ENCODE results near the gene BAZ2B. TPM values are rescaled to one million over a fixed set of nuclear protein-coding genes. Genes with fewer than 3 reads are reported as not detected.
A peak's percentile ranks its signal among the peaks of the same experiment; 100 is the strongest.

The BAZ2B gene, protein sequence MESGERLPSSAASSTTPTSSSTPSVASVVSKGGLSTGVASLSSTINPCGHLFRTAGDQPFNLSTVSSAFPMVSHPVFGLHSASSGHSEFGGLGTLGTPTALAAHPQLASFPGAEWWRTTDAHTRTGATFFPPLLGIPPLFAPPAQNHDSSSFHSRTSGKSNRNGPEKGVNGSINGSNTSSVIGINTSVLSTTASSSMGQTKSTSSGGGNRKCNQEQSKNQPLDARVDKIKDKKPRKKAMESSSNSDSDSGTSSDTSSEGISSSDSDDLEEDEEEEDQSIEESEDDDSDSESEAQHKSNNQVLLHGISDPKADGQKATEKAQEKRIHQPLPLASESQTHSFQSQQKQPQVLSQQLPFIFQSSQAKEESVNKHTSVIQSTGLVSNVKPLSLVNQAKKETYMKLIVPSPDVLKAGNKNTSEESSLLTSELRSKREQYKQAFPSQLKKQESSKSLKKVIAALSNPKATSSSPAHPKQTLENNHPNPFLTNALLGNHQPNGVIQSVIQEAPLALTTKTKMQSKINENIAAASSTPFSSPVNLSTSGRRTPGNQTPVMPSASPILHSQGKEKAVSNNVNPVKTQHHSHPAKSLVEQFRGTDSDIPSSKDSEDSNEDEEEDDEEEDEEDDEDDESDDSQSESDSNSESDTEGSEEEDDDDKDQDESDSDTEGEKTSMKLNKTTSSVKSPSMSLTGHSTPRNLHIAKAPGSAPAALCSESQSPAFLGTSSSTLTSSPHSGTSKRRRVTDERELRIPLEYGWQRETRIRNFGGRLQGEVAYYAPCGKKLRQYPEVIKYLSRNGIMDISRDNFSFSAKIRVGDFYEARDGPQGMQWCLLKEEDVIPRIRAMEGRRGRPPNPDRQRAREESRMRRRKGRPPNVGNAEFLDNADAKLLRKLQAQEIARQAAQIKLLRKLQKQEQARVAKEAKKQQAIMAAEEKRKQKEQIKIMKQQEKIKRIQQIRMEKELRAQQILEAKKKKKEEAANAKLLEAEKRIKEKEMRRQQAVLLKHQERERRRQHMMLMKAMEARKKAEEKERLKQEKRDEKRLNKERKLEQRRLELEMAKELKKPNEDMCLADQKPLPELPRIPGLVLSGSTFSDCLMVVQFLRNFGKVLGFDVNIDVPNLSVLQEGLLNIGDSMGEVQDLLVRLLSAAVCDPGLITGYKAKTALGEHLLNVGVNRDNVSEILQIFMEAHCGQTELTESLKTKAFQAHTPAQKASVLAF (N-terminal part only)
- 100 to 1,000 TPM in 2 of 8 experiments, 10 to 100 TPM in 6; 81.1 to 148 (median 90.2) TPM for total RNA-seq

- in situ Hi-C loops (cut with MboI; ENCODE audit: low pct_unique_long_range_greater_than_20kb in 2 of 9, low sequenced_read_pairs in 9 of 9, unreplicated experiment in 9 of 9) = no loop called here
- 0 to 3% (median 0%) methylated on average over 2 to 6 of the region's 6 CpGs for WGBS, 10 experiments
- peak; percentile 34 to 54 (median 48) for ATAC-seq (replicated peaks in 6 of 8)
- Histone ChIP-seq H3K4me1 (replicated peaks in 1 of 2) (peaks cover 0 to 29% of the 10 kb centered on the region in 2 donors), H3K27ac (peak within 1 kb of the TSS; percentile 96 to 98), H3K4me3 (peak within 1 kb of the TSS; percentile 69 to 98 (median 95))
Observed at GRCh38 chr2:159616286-159616701, at the start of gene BAZ2B. TSS of gene BAZ2B (minus strand) at chr2:159616548. CDS start at chr2:159478719, 137,829 bp downstream.

DNA sequence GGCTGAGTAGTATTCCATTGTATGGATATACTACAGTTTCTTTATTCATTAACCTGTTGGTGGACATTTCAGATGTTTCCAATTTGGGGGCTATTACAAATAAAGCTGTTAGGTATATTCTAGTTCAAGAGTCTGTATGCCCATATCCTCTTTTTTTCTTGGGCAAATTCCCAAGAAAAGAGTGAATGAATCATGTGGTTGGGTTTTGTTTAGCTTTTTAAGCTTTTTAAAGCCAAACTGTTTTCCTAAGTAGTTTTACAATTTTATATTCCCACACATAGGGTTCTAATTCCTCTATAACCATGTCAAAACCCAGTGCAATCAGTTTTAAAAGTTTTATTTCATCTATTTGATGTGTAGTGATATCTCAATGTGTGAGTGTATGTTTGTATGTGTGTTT lies 44.9 kb upstream of the BAZ2B start:
- no peak for ATAC-seq (replicated peaks in 6 of 8)
- H3K4me1 ChIP-seq (replicated peaks in 1 of 2) = no peaks in the 10 kb centered on the region
- in situ Hi-C loops (cut with MboI; ENCODE audit: low pct_unique_long_range_greater_than_20kb in 2 of 9, low sequenced_read_pairs in 9 of 9, unreplicated experiment in 9 of 9) = no loop called here
- H3K4me3 ChIP-seq = no peak overlapping the region
- H3K27ac ChIP-seq = no peak overlapping the region

GRCh38 chr2:159658881-159659873 lies 42.8 kb upstream of the BAZ2B start:
- no peak overlapping the region for H3K27ac ChIP-seq
- H3K4me3 ChIP-seq = no peak overlapping the region
- WGBS, 10 experiments = 50 to 97% (median 75%) methylated on average over 1 to 6 of the region's 6 CpGs
- ATAC-seq (replicated peaks in 6 of 8) = no peak
- H3K4me1 ChIP-seq (replicated peaks in 1 of 2) = no peaks in the 10 kb centered on the region
- in situ Hi-C loops (cut with MboI; ENCODE audit: low pct_unique_long_range_greater_than_20kb in 2 of 9, low sequenced_read_pairs in 9 of 9, unreplicated experiment in 9 of 9) = no loop called here

DNA sequence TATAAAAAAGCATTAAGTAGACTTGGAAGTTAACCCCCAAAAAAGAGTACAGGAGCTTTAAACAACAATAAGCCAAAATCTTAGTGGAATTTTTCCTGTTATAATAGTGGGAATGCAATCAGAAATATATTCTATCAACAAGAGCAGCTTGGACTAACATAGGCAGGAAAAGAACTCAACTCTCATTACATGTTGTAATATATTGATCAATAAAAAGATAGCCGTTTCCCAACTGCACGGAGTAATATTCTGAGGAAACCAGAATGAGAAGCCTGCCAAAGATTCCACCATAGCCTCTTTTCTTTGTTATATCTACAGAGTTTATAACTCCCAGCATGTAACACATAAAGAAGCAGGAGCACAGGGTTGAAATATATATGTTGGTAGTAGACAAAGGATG lies 37.6 kb upstream of the BAZ2B start:
- WGBS, 10 experiments = 86 to 100% (median 100%) methylated on average over 1 to 2 of the region's 2 CpGs; no CpG with 5 or more reads in 1 of the 10 experiments
- in situ Hi-C loops (cut with MboI; ENCODE audit: low pct_unique_long_range_greater_than_20kb in 2 of 9, low sequenced_read_pairs in 9 of 9, unreplicated experiment in 9 of 9) = no loop called here
- ATAC-seq (replicated peaks in 6 of 8) = no peak
- Histone ChIP-seq H3K4me3 (no peak overlapping the region), H3K4me1 (replicated peaks in 1 of 2) (no peaks in the 10 kb centered on the region), H3K27ac (no peak overlapping the region)

DNA sequence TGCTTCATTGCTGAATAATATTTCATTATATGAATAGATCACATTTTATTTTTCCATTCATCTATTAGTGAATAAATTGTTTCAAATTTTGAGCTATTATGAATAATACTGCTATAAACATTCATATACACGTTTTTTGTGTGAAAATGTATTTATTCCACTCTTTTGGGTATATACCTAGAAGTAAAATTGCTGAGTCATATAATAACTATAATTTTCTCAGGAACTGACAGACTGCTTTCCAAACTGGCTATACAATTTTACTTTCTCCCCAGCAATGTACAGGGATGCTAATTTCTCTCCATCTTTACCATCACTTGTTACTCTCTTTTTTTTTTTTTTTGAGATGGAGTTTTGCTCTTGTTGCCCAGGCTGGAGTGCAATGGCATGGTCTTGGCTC lies 35.5 kb upstream of the BAZ2B start:
- in situ Hi-C loops (cut with MboI; ENCODE audit: low pct_unique_long_range_greater_than_20kb in 2 of 9, low sequenced_read_pairs in 9 of 9, unreplicated experiment in 9 of 9) = no loop called here
- 22 to 100% (median 67%) methylated on average over 1 of the region's 1 CpG; no CpG with 5 or more reads in 1 of the 10 experiments for WGBS, 10 experiments
- Histone ChIP-seq H3K27ac (no peak overlapping the region), H3K4me3 (no peak overlapping the region), H3K4me1 (replicated peaks in 1 of 2) (no peaks in the 10 kb centered on the region)
- no peak for ATAC-seq (replicated peaks in 6 of 8)

GRCh38 chr2:159650574-159650973 lies 34.2 kb upstream of the BAZ2B start:
- Histone ChIP-seq H3K4me1 (replicated peaks in 1 of 2) (no peaks in the 10 kb centered on the region), H3K4me3 (no peak overlapping the region), H3K27ac (no peak overlapping the region)
- in situ Hi-C loops (cut with MboI; ENCODE audit: low pct_unique_long_range_greater_than_20kb in 2 of 9, low sequenced_read_pairs in 9 of 9, unreplicated experiment in 9 of 9) = no loop called here
- ATAC-seq (replicated peaks in 6 of 8) = no peak

GRCh38 chr2:159648643-159649042 lies 32.3 kb upstream of the BAZ2B start:
- H3K27ac ChIP-seq = no peak overlapping the region
- H3K4me1 ChIP-seq (replicated peaks in 1 of 2) = no peaks in the 10 kb centered on the region
- ATAC-seq (replicated peaks in 6 of 8) = no peak
- WGBS, 10 experiments = 75 to 100% (median 95%) methylated on average over 1 to 2 of the region's 2 CpGs
- in situ Hi-C loops (cut with MboI; ENCODE audit: low pct_unique_long_range_greater_than_20kb in 2 of 9, low sequenced_read_pairs in 9 of 9, unreplicated experiment in 9 of 9) = no loop called here
- H3K4me3 ChIP-seq = no peak overlapping the region

DNA sequence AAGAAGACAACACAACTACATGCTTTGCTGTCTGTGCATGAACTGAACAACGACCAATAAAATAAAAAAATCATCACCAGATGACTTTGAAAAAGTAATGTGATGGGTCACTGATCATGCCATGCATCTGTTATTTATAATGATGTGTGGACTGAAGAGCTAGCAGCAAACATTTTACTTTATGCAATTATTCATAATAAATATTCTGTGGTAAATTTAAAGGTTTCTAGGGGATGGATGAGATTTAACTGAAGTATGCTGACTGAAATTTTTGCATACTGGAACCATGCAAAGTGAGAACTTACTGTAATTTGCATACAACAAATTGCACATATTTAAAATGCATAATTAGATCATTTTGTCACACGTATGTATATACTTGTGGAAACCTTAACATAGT lies 31.3 kb upstream of the BAZ2B start:
- Histone ChIP-seq H3K4me1 (replicated peaks in 1 of 2) (no peaks in the 10 kb centered on the region), H3K4me3 (no peak overlapping the region), H3K27ac (no peak overlapping the region)
- in situ Hi-C loops (cut with MboI; ENCODE audit: low pct_unique_long_range_greater_than_20kb in 2 of 9, low sequenced_read_pairs in 9 of 9, unreplicated experiment in 9 of 9) = no loop called here
- 0 to 100% (median 67%) methylated on average over 1 to 2 of the region's 2 CpGs; no CpG with 5 or more reads in 1 of the 10 experiments for WGBS, 10 experiments
- peak in 3 of 8 experiments; percentile 95 to 98 (median 96) for ATAC-seq (replicated peaks in 6 of 8)

DNA sequence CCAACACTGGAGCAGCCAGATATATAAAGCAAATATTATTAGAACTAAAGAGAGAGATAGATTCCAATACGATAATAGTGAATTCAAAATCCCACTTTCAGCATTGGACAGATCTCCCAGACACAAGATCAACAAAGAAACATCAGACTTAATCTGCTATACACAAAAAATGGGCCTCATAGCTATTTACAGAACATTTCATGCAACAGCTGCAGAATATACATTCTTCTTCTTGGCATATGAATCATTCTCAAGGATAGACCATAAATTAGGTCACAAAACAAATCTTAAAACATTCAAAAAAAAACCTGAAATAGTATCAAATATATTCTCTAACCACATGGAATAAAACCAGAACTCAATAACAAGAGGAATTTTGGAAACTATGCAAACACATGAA lies 23.8 kb upstream of the BAZ2B start:
- 56 to 100% (median 87%) methylated on average over 1 of the region's 1 CpG for WGBS, 10 experiments
- in situ Hi-C loops (cut with MboI; ENCODE audit: low pct_unique_long_range_greater_than_20kb in 2 of 9, low sequenced_read_pairs in 9 of 9, unreplicated experiment in 9 of 9) = no loop called here
- ATAC-seq (replicated peaks in 6 of 8) = no peak
- no peak overlapping the region for H3K27ac ChIP-seq
- H3K4me3 ChIP-seq = no peak overlapping the region
- H3K4me1 ChIP-seq (replicated peaks in 1 of 2) = no peaks in the 10 kb centered on the region

GRCh38 chr2:159639712-159640111 lies 23.4 kb upstream of the BAZ2B start:
- Histone ChIP-seq H3K27ac (no peak overlapping the region), H3K4me3 (no peak overlapping the region), H3K4me1 (replicated peaks in 1 of 2) (no peaks in the 10 kb centered on the region)
- in situ Hi-C loops (cut with MboI; ENCODE audit: low pct_unique_long_range_greater_than_20kb in 2 of 9, low sequenced_read_pairs in 9 of 9, unreplicated experiment in 9 of 9) = no loop called here
- no peak for ATAC-seq (replicated peaks in 6 of 8)

DNA sequence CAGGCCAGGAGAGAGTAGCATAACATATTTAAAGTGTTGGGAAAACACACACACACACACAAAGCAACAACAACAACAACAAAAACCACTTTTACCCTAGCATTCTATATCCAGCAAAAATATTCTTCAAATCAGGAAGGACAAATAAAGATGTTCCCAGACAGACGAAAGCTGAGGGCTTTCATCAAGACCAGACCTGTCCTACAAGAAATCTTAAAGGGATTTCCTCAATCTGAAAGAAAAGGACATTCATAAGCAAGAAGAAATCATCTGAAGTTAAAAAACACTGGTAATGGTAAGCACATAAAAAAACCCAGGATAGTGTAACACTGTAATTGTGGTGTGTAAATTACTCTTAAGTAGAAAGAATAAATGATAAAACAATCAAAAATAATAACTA lies 22.7 kb upstream of the BAZ2B start:
- ATAC-seq (replicated peaks in 6 of 8) = no peak
- no peaks in the 10 kb centered on the region for H3K4me1 ChIP-seq (replicated peaks in 1 of 2)
- in situ Hi-C loops (cut with MboI; ENCODE audit: low pct_unique_long_range_greater_than_20kb in 2 of 9, low sequenced_read_pairs in 9 of 9, unreplicated experiment in 9 of 9) = no loop called here
- H3K4me3 ChIP-seq = no peak overlapping the region
- no peak overlapping the region for H3K27ac ChIP-seq
- WGBS, 10 experiments = 87 to 100% (median 96%) methylated on average over 1 of the region's 1 CpG; no CpG with 5 or more reads in 4 of the 10 experiments

- Histone ChIP-seq H3K4me3 (no peak overlapping the region), H3K4me1 (replicated peaks in 1 of 2) (no peaks in the 10 kb centered on the region), H3K27ac (no peak overlapping the region)
- in situ Hi-C loops (cut with MboI; ENCODE audit: low pct_unique_long_range_greater_than_20kb in 2 of 9, low sequenced_read_pairs in 9 of 9, unreplicated experiment in 9 of 9) = no loop called here
- ATAC-seq (replicated peaks in 6 of 8) = peak in 1 of 8 experiments; percentile 69
- WGBS, 10 experiments = 18 to 69% (median 52%) methylated on average over 2 to 4 of the region's 4 CpGs; no CpG with 5 or more reads in 2 of the 10 experiments
Observed at GRCh38 chr2:159637988-159638501, 21.7 kb upstream of the BAZ2B start.
